Mesenchymal stem cell (in vitro differentiated cells and primary cell): ENCODE measurements around the gene CSHL1.
A peak's percentile ranks its signal among the peaks of the same experiment; 100 is the strongest.
"Not testable (repeated sequence)": the region's sequence is repeated elsewhere in the genome, so short reads cannot be mapped to it uniquely, and the experiment has no call there.

ENCODE experiments used
- DNase-seq: peaks from one replicate; pipeline ENCODE4 v3.0.0-alpha.2; 2013
- H2AFZ ChIP-seq: one replicate; pipeline ENCODE4 v1.6.1; 2013; ENCODE audit warnings: low read depth, mild to moderate bottlenecking, control low read depth, inconsistent platforms, low read length, moderate library complexity
- H2AK5ac ChIP-seq: 2 replicates; pipeline ENCODE4 v1.6.1; 2013; ENCODE audit warnings: low read length, moderate library complexity, mild to moderate bottlenecking, inconsistent platforms; ENCODE audit not compliant: severe bottlenecking
- H2BK120ac ChIP-seq: one replicate; pipeline ENCODE4 v1.6.1; 2013; ENCODE audit warnings: low read depth, mild to moderate bottlenecking, inconsistent platforms, low read length, moderate library complexity
- H2BK12ac ChIP-seq, 2 experiments: one replicate each; pipeline ENCODE4 v1.6.1; 2013; ENCODE audit warnings: inconsistent platforms in 2 of 2, low read length in 2 of 2, mild to moderate bottlenecking in 2 of 2, moderate library complexity in 2 of 2, control low read depth in 1 of 2
- H2BK15ac ChIP-seq: one replicate; pipeline ENCODE4 v1.6.1; 2013; ENCODE audit warnings: mild to moderate bottlenecking, low read depth, inconsistent platforms; ENCODE audit not compliant: poor library complexity, severe bottlenecking
- H2BK5ac ChIP-seq: 2 replicates; pipeline ENCODE4 v1.6.1; 2013; ENCODE audit warnings: low read depth, mild to moderate bottlenecking, low read length, control low read depth, inconsistent platforms; ENCODE audit not compliant: poor library complexity, severe bottlenecking
- H3K14ac ChIP-seq, 2 experiments: one replicate each; pipeline ENCODE4 v1.6.1; 2013; ENCODE audit warnings: inconsistent platforms in 2 of 2, low read length in 2 of 2, control low read depth in 1 of 2, mild to moderate bottlenecking in 1 of 2, moderate library complexity in 1 of 2
- H3K18ac ChIP-seq, 2 experiments: one replicate each; pipeline ENCODE4 v1.6.1; 2013; ENCODE audit warnings: inconsistent platforms in 2 of 2, low read length in 2 of 2, control low read depth in 1 of 2, low read depth in 1 of 2, mild to moderate bottlenecking in 1 of 2
- H3K23ac ChIP-seq, 2 experiments: one replicate each; pipeline ENCODE4 v1.6.1; 2013; ENCODE audit warnings: inconsistent platforms in 2 of 2, low read length in 2 of 2, mild to moderate bottlenecking in 2 of 2, moderate library complexity in 2 of 2, control low read depth in 1 of 2
- H3K27ac ChIP-seq: 2 replicates; pipeline ENCODE4 v1.5.1; 2013; ENCODE audit warnings: mild to moderate bottlenecking, moderate library complexity, low read length, control low read depth, inconsistent platforms; ENCODE audit not compliant: poor library complexity, severe bottlenecking
- H3K27me3 ChIP-seq, 2 experiments: 2 replicates each; pipeline versions ENCODE4 v1.6.1 to v1.7.0; 2013; ENCODE audit warnings: low read length in 2 of 2, mild to moderate bottlenecking in 2 of 2, moderate library complexity in 2 of 2, control low read depth in 1 of 2, inconsistent platforms in 1 of 2; ENCODE audit not compliant: control insufficient read depth in 1 of 2, insufficient read depth in 1 of 2
- H3K36me3 ChIP-seq, 2 experiments: 2 replicates each; pipeline versions ENCODE4 v1.6.1 to v1.7.0; 2013; ENCODE audit warnings: low read length in 2 of 2, control low read depth in 1 of 2, inconsistent platforms in 1 of 2, low read depth in 1 of 2, mild to moderate bottlenecking in 1 of 2; ENCODE audit not compliant: insufficient read depth in 2 of 2, control insufficient read depth in 1 of 2
- H3K4ac ChIP-seq, 2 experiments: one replicate each; pipeline ENCODE4 v1.6.1; 2013; ENCODE audit warnings: inconsistent platforms in 2 of 2, low read length in 2 of 2, mild to moderate bottlenecking in 2 of 2, moderate library complexity in 2 of 2, control low read depth in 1 of 2, low read depth in 1 of 2
- H3K4me1 ChIP-seq: 2 replicates; pipeline ENCODE4 v1.6.1; 2013; ENCODE audit warnings: low read depth, low read length, control low read depth; ENCODE audit not compliant: control insufficient read depth, insufficient read depth
- H3K4me2 ChIP-seq: 2 replicates; pipeline ENCODE4 v1.6.1; 2013; ENCODE audit warnings: low read length, mild to moderate bottlenecking, inconsistent platforms; ENCODE audit not compliant: poor library complexity, severe bottlenecking
- H3K4me3 ChIP-seq, 2 experiments: 2 replicates each; pipeline versions ENCODE4 v1.5.1 to v1.7.0; 2013; ENCODE audit warnings: low read length in 2 of 2, mild to moderate bottlenecking in 2 of 2, control low read depth in 1 of 2, low read depth in 1 of 2; ENCODE audit not compliant: insufficient read depth in 1 of 2
- H3K79me1 ChIP-seq: replicated peaks from 2 replicates; pipeline ENCODE4 v1.6.1; 2013; ENCODE audit warnings: mild to moderate bottlenecking, control low read depth, low read length, inconsistent platforms; ENCODE audit not compliant: poor library complexity, severe bottlenecking
- H3K9ac ChIP-seq: 2 replicates; pipeline ENCODE4 v1.7.0; 2013; ENCODE audit warnings: mild to moderate bottlenecking, low read length, moderate library complexity
- H3K9me3 ChIP-seq: 2 replicates; pipeline ENCODE4 v1.7.0; 2013; ENCODE audit warnings: mild to moderate bottlenecking, low read length; ENCODE audit not compliant: control insufficient read depth
- H4K8ac ChIP-seq: one replicate; pipeline ENCODE4 v1.6.1; 2013; ENCODE audit warnings: inconsistent platforms, mild to moderate bottlenecking, low read length, moderate library complexity
- H4K91ac ChIP-seq: one replicate; pipeline ENCODE4 v1.6.1; 2013; ENCODE audit warnings: mild to moderate bottlenecking, low read length, inconsistent platforms
- WGBS: methylation state at CpG from one replicate; pipeline ENCODE4 v1.1.7; 2013; ENCODE audit warnings: mixed read lengths; 5-methylcytosine and 5-hydroxymethylcytosine counted together

The CSHL1 gene

DNA sequence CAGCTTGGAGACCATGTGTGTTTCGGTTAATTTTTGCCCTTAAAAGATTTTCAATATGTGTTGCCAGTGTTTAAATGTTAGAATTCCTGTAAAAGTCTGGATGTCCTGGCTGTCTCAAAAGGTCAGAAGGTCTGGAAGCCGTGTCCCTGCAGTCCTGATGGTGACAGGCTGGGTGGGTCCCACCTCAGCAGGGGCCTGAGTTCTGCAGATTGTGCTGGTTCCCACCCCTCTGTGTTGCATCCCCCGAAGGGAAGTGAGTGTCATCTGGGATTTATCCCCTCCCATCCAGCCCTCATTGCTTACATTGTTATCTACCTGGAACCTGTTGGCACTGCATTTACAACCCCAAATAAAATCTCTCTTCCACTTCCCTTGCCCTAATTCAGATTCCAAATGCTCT, 17.0 kb downstream of the CSHL1 start:
- not testable (repeated sequence) for H2AFZ ChIP-seq, H4K91ac ChIP-seq, H3K9ac ChIP-seq, H3K27me3 ChIP-seq, H3K23ac ChIP-seq, H2BK5ac ChIP-seq, DNase-seq, H2BK15ac ChIP-seq, H3K9me3 ChIP-seq, H3K14ac ChIP-seq, H4K8ac ChIP-seq, H3K4ac ChIP-seq, H2BK12ac ChIP-seq, H3K4me3 ChIP-seq, H3K79me1 ChIP-seq, H3K18ac ChIP-seq, H2AK5ac ChIP-seq, H3K36me3 ChIP-seq, H3K27ac ChIP-seq, H2BK120ac ChIP-seq, H3K4me2 ChIP-seq, H3K4me1 ChIP-seq
- 51% methylated on average over 2 of the region's 3 CpGs for WGBS

DNA sequence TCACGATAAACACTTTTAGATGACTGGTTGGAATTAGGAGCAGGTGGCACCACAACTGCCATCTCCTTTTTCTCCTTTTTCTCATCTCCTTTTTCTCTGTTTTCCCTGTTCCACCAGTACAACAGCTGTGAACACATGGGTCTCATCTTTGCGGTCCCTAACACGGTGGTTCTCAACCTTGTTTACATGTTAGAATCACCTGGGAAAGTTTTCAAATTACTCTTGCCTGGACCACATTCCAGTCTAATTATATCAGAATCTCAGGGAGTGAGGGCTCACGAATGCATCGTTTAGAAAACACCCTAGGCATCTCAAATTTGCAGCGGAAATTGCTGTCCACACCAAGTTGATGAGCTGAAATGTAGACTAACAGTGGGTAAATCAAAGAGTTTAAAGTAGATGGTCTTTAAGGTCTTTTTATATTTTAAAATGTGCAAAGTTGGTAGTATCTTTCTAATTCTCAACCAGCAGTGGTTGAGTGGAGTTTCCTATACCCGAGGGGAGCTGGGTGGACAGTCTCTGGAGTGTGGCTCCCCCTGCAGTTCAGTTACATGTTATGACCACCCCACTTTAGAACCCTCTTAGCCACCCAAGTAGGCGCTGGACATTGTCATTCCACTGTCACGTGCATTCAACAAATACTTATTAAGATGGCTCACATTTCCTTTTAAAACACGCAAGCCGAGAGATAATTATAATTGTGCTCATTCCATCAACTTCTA, 18.6 kb downstream of the CSHL1 start:
- WGBS: 69% methylated on average over 6 of the region's 11 CpGs
- not testable (repeated sequence) for H3K4me1 ChIP-seq, H3K36me3 ChIP-seq, H3K27me3 ChIP-seq, H3K9me3 ChIP-seq, H2BK5ac ChIP-seq, H3K79me1 ChIP-seq, H2AK5ac ChIP-seq, H2BK15ac ChIP-seq, H2BK120ac ChIP-seq, DNase-seq, H4K91ac ChIP-seq, H2BK12ac ChIP-seq, H3K14ac ChIP-seq, H3K4ac ChIP-seq, H3K9ac ChIP-seq, H3K4me3 ChIP-seq, H3K27ac ChIP-seq, H3K18ac ChIP-seq, H3K23ac ChIP-seq, H4K8ac ChIP-seq, H3K4me2 ChIP-seq, H2AFZ ChIP-seq

DNA sequence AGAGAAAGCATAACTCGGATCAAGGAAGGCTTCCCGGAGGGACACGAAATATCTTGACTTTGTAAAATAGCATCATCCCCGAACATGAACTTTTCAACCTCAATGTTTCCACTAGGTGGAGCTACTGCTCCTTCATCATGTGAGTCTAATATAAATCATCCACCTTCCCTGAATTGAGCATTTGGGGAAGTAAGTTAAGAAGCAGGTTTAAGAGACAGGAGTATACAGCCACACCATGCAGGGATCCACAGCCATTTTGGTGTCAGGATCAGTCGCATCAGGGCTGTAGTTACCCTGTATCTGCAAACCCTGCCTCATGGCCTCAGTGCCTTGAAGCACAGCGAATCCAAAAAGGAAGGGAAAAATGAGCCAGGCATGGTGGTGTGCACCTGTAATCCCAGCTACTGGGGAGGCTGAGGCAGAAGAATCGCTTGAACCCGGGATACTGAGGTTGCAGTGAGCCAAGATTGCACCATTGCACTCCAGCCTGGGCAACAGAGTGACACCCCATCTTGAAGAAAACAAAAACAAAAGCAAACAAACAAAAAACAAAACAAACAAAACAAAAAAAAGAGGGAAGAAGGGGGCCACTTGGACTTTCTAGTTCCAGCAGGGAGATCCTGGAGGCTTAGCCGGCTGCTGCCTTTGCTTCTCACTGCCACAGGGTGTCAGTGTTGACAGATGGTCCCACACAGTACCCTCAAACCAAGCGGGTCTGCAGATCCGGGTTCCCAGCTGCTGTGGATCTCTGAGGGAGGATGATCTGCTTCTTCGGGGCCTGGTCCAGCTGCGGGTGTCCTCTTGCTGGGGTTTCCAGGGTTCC, 21.8 kb downstream of the CSHL1 start:
- H4K91ac ChIP-seq, H3K9ac ChIP-seq, H3K36me3 ChIP-seq, H3K14ac ChIP-seq, H2BK15ac ChIP-seq, H3K4me3 ChIP-seq, H2AFZ ChIP-seq, H2BK5ac ChIP-seq, H3K18ac ChIP-seq, H4K8ac ChIP-seq, H2BK120ac ChIP-seq, H2BK12ac ChIP-seq, H3K27ac ChIP-seq, H3K4me1 ChIP-seq, H3K79me1 ChIP-seq, H3K4ac ChIP-seq, H3K9me3 ChIP-seq, H3K4me2 ChIP-seq, H2AK5ac ChIP-seq, H3K27me3 ChIP-seq, H3K23ac ChIP-seq: not testable (repeated sequence)
- 49% methylated on average over 11 of the region's 13 CpGs for WGBS
- peak; percentile 47 for DNase-seq

GRCh38 chr17:63885119-63885518, 25.9 kb downstream of the CSHL1 start:
- not testable (repeated sequence) for H3K4ac ChIP-seq, H3K36me3 ChIP-seq
- WGBS: 92% methylated on average over 11 of the region's 11 CpGs

More at GRCh38 chr17:63885119-63885518, 25.9 kb downstream of the CSHL1 start:
- H2AK5ac ChIP-seq, H3K4me2 ChIP-seq, H2BK5ac ChIP-seq, H2AFZ ChIP-seq, H2BK12ac ChIP-seq, H3K9me3 ChIP-seq, H2BK120ac ChIP-seq, H3K9ac ChIP-seq, H3K27ac ChIP-seq, H3K14ac ChIP-seq, H3K4me1 ChIP-seq, H3K4me3 ChIP-seq, H4K91ac ChIP-seq, DNase-seq, H3K23ac ChIP-seq, H3K18ac ChIP-seq, H3K79me1 ChIP-seq, H4K8ac ChIP-seq, H2BK15ac ChIP-seq: not testable (repeated sequence)
- H3K27me3 ChIP-seq: peaks cover 10 to 21% of the 10 kb centered on the region in 2 experiments
